Neural cell (in vitro differentiated cells): ENCODE data around the gene TCF4. TPM values are rescaled to one million over a fixed set of nuclear protein-coding genes. Genes with fewer than 3 reads are reported as not detected.

ENCODE experiments used
- H2AFZ ChIP-seq: fragments of 200-600, 300-800 bp; sonication (generic), shearing (Covaris generic); 2 replicates; pipeline ENCODE4 v1.6.0; 2014; ENCODE audit warnings: low read depth, mild to moderate bottlenecking, antibody characterized with exemption, low read length, moderate library complexity
- H3F3A ChIP-seq: fragments of 200-600 bp; shearing (Covaris generic); 2 replicates; pipeline ENCODE4 v1.6.1; 2016; ENCODE audit warnings: mild to moderate bottlenecking, moderate library complexity, mixed read lengths, antibody characterized with exemption, low read length; ENCODE audit not compliant: insufficient read depth, poor library complexity, severe bottlenecking
- H3K27ac ChIP-seq: fragments of 200-600, 300-800 bp; sonication (generic), shearing (Covaris generic); 2 replicates; pipeline ENCODE4 v1.5.1; 2014; ENCODE audit warnings: mild to moderate bottlenecking, low read length, moderate library complexity
- H3K27me3 ChIP-seq: fragments of 300-800, 200-600 bp; sonication (generic), shearing (Covaris generic); 2 replicates; pipeline ENCODE4 v1.6.0; 2014; ENCODE audit warnings: mild to moderate bottlenecking, low read depth, low read length, moderate library complexity; ENCODE audit not compliant: insufficient read depth
- H3K36me3 ChIP-seq: fragments of 300-800, 200-600 bp; sonication (generic), shearing (Covaris generic); 2 replicates; pipeline ENCODE4 v1.5.1; 2014; ENCODE audit warnings: mild to moderate bottlenecking, antibody characterized with exemption, low read length, moderate library complexity; ENCODE audit not compliant: insufficient read depth
- H3K4me2 ChIP-seq: fragments of 300-800, 200-600 bp; sonication (generic), shearing (Covaris generic); 2 replicates; pipeline ENCODE4 v1.6.0; 2014; ENCODE audit warnings: mild to moderate bottlenecking, low read length
- H3K4me3 ChIP-seq: fragments of 300-800, 200-600 bp; sonication (generic), shearing (Covaris generic); 2 replicates; pipeline ENCODE4 v1.5.1; 2014; ENCODE audit warnings: mild to moderate bottlenecking, low read length, moderate library complexity
- H3K79me2 ChIP-seq: fragments of 200-600 bp; shearing (Covaris generic); replicated peaks from 2 replicates; pipeline ENCODE4 v1.6.0; 2014; ENCODE audit warnings: mild to moderate bottlenecking, low read length, moderate library complexity; ENCODE audit not compliant: insufficient read depth
- H3K9ac ChIP-seq: fragments of 300-800, 200-600 bp; sonication (generic), shearing (Covaris generic); 2 replicates; pipeline ENCODE4 v1.6.1; 2016; ENCODE audit warnings: mild to moderate bottlenecking, low read length, mixed read lengths
- H3K9me2 ChIP-seq: fragments of 200-600 bp; shearing (Covaris generic); 2 replicates; pipeline ENCODE4 v1.6.1; 2016; ENCODE audit warnings: mild to moderate bottlenecking, low read length, mixed read lengths; ENCODE audit not compliant: insufficient read depth
- H3K9me3 ChIP-seq: fragments of 200-600, 300-800 bp; sonication (generic), shearing (Covaris generic); 2 replicates; pipeline ENCODE4 v1.6.1; 2016; ENCODE audit warnings: mild to moderate bottlenecking, mixed run types, low read length, moderate library complexity, mixed read lengths
- H4K20me1 ChIP-seq: fragments of 200-600 bp; shearing (Covaris generic); 2 replicates; pipeline ENCODE4 v1.6.1; 2016; ENCODE audit warnings: mild to moderate bottlenecking, mixed run types; ENCODE audit not compliant: insufficient read depth
- CTCF ChIP-seq: fragments of 450-650 bp; IDR thresholded peaks from 2 replicates; pipeline ENCODE4 v1.5.1; 2014; ENCODE audit warnings: antibody characterized with exemption, mild to moderate bottlenecking, moderate library complexity; ENCODE audit not compliant: poor library complexity, severe bottlenecking
- EP300 ChIP-seq: fragments of 450-650 bp; conservative IDR thresholded peaks from 2 replicates; pipeline ENCODE4 v1.6.1; 2014; ENCODE audit warnings: antibody characterized with exemption, mild to moderate bottlenecking, moderate library complexity; ENCODE audit not compliant: poor library complexity, severe bottlenecking
- EZH2 ChIP-seq: fragments of 200-600, 300-800 bp; shearing (Covaris generic), sonication (generic); IDR thresholded peaks from 2 replicates; pipeline ENCODE4 v1.6.1; 2014; ENCODE audit warnings: antibody characterized with exemption, low read length, borderline replicate concordance, mild to moderate bottlenecking; ENCODE audit not compliant: insufficient read depth, poor library complexity, severe bottlenecking
- MXI1 ChIP-seq: fragments of 450-650 bp; conservative IDR thresholded peaks from 2 replicates; pipeline ENCODE4 v1.6.1; 2014; ENCODE audit warnings: antibody characterized with exemption, mild to moderate bottlenecking; ENCODE audit not compliant: poor library complexity, severe bottlenecking
- POLR2AphosphoS5 ChIP-seq: IDR thresholded peaks from 2 replicates; pipeline ENCODE4 v1.6.1; 2012
- RAD21 ChIP-seq: fragments of 450-650 bp; conservative IDR thresholded peaks from 2 replicates; pipeline ENCODE4 v1.6.1; 2014; ENCODE audit warnings: antibody characterized with exemption, mild to moderate bottlenecking, moderate library complexity
- SMC3 ChIP-seq: fragments of 450-650 bp; conservative IDR thresholded peaks from 2 replicates; pipeline ENCODE4 v1.6.1; 2014; ENCODE audit warnings: antibody characterized with exemption, mild to moderate bottlenecking, moderate library complexity; ENCODE audit not compliant: poor library complexity
- TAF1 ChIP-seq: IDR thresholded peaks from 2 replicates; pipeline ENCODE4 v1.6.1; 2012; ENCODE audit warnings: low read depth
- polyA plus RNA-seq: library from polyadenylated mRNA; depleted of rRNA; stranded (reverse); fragments of >200 nt; gene quantifications from 2 replicates; pipeline ENCODE4 v1.2.3, GENCODE V29; 2014
- TF ChIP-seq, protein P1 (sequence below): IDR thresholded peaks from 2 replicates; pipeline ENCODE4 v1.6.1; 2012; ENCODE audit warnings: borderline replicate concordance

TCF4 gene
- polyA plus RNA-seq, 1 donor from 2014 or later, result 7.0 TPM

DNA sequence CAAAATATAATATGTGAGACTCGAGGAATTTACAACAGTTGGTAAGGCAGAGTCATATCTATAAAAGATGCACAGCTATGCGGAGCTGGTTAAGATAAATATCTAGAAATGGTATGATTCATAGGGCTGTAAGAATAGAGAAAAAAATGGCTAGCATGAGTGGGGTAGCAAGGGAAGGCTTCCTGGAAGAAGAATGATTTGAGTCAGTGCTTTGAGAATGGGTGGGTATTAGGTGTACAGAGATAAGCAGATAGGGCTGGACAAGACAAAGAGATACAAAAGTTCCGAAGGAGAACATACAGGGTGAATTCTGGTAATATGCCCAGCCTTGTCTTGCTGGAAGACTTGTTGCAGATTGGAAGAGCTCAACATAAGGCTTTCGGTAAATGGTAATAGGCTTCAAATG lies 337.2 kb downstream of the TCF4 start:
- H3K27ac ChIP-seq, result no peak overlapping the region
- H3K9me2 ChIP-seq, result no peaks in the 10 kb centered on the region
- no peak for TF ChIP-seq RAD21
- TF ChIP-seq MXI1, result no peak
- TF ChIP-seq SMC3, result no peak
- TF ChIP-seq EP300, result no peak
- TF ChIP-seq EZH2, result no peak
- no peak overlapping the region for H3K4me2 ChIP-seq
- no peaks in the 10 kb centered on the region for H3F3A ChIP-seq
- H3K79me2 ChIP-seq, result no peaks in the 10 kb centered on the region
- no peak overlapping the region for H3K9ac ChIP-seq
- no peak overlapping the region for H2AFZ ChIP-seq
- no peaks in the 10 kb centered on the region for H3K27me3 ChIP-seq
- H3K9me3 ChIP-seq, result no peaks in the 10 kb centered on the region
- no peaks in the 10 kb centered on the region for H3K36me3 ChIP-seq
- no peaks in the 10 kb centered on the region for H4K20me1 ChIP-seq
- no peak overlapping the region for H3K4me3 ChIP-seq

GRCh38 chr18:55249550-55249949 lies 338.4 kb downstream of the TCF4 start:
- TF ChIP-seq, protein P1, sequence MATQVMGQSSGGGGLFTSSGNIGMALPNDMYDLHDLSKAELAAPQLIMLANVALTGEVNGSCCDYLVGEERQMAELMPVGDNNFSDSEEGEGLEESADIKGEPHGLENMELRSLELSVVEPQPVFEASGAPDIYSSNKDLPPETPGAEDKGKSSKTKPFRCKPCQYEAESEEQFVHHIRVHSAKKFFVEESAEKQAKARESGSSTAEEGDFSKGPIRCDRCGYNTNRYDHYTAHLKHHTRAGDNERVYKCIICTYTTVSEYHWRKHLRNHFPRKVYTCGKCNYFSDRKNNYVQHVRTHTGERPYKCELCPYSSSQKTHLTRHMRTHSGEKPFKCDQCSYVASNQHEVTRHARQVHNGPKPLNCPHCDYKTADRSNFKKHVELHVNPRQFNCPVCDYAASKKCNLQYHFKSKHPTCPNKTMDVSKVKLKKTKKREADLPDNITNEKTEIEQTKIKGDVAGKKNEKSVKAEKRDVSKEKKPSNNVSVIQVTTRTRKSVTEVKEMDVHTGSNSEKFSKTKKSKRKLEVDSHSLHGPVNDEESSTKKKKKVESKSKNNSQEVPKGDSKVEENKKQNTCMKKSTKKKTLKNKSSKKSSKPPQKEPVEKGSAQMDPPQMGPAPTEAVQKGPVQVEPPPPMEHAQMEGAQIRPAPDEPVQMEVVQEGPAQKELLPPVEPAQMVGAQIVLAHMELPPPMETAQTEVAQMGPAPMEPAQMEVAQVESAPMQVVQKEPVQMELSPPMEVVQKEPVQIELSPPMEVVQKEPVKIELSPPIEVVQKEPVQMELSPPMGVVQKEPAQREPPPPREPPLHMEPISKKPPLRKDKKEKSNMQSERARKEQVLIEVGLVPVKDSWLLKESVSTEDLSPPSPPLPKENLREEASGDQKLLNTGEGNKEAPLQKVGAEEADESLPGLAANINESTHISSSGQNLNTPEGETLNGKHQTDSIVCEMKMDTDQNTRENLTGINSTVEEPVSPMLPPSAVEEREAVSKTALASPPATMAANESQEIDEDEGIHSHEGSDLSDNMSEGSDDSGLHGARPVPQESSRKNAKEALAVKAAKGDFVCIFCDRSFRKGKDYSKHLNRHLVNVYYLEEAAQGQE, result no peak
- TF ChIP-seq CTCF (no peak), SMC3 (no peak), MXI1 (no peak), TAF1 (no peak), POLR2AphosphoS5 (no peak), EZH2 (no peak), EP300 (no peak), RAD21 (no peak)
- Histone ChIP-seq H2AFZ (no peak overlapping the region), H3K9ac (no peak overlapping the region), H3K79me2 (no peaks in the 10 kb centered on the region), H4K20me1 (no peaks in the 10 kb centered on the region), H3K27me3 (no peaks in the 10 kb centered on the region), H3K36me3 (no peaks in the 10 kb centered on the region), H3K4me3 (no peak overlapping the region), H3K27ac (no peak overlapping the region), H3F3A (no peaks in the 10 kb centered on the region), H3K4me2 (no peak overlapping the region), H3K9me2 (no peaks in the 10 kb centered on the region), H3K9me3 (no peaks in the 10 kb centered on the region)

DNA sequence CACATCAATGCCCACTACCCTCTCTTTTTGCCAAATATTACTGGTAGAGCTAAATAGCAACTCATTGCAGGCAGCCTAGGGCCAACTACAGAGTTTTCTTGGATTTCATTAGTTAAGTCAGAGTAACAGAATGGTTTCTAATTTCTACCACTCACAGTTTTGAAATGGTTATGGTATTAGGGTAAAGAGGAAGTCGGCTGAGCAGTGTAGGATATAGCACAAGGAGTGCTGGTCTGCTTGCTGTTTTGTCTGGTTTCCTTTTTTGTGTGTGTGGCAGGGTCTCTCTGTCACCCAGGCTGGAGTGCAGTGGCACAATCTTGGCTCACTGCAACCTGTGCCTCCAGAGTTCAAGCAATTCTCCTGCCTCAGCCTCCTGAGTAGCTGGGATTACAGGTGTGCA lies 339.5 kb downstream of the TCF4 start:
- Histone ChIP-seq H3K27ac (no peak overlapping the region), H3K27me3 (no peaks in the 10 kb centered on the region), H3K9me2 (no peaks in the 10 kb centered on the region), H3K9ac (no peak overlapping the region), H3F3A (no peaks in the 10 kb centered on the region), H3K36me3 (no peaks in the 10 kb centered on the region), H3K4me3 (no peak overlapping the region), H2AFZ (no peak overlapping the region), H4K20me1 (no peaks in the 10 kb centered on the region), H3K79me2 (no peaks in the 10 kb centered on the region), H3K4me2 (no peak overlapping the region), H3K9me3 (no peaks in the 10 kb centered on the region)
- TF ChIP-seq POLR2AphosphoS5, result no peak
- TF ChIP-seq MXI1, result no peak
- no peak for TF ChIP-seq SMC3
- no peak for TF ChIP-seq RAD21
- TF ChIP-seq, protein P1, result no peak
- no peak for TF ChIP-seq TAF1
- no peak for TF ChIP-seq EP300
- no peak for TF ChIP-seq EZH2
- no peak for TF ChIP-seq CTCF
